ENCODE results near the gene ZNF385A. TPM values are rescaled to one million over a fixed set of nuclear protein-coding genes. Genes with fewer than 3 reads are reported as not detected.

Gene ZNF385A
- total and polyA plus RNA-seq, 9 of the 15 experiments (the other 6 are each of a cell fraction or from before 2014, with no cell fraction given) = 1.0 to 111 (median 7.7) TPM

GRCh38 chr12:54419088-54419887, 34.8 kb upstream of the ZNF385A start, which contains the start of gene ITGA5 (continued):
- TF ChIP-seq CHD1 (IDR thresholded peaks at IDR 0.05; ENCODE audit: low read length) = peak; percentile 14
- TF ChIP-seq HDAC1 (IDR thresholded peaks at IDR 0.05) = 0 out of 4 replicates have a peak, but pooled peaks of 1 of the 2 experiments have one; percentile 22
- no peak for TF ChIP-seq CGGBP1 (CRISPR knock-in tag; IDR thresholded peaks at IDR 0.05)
- peak; percentile 15; the same call in 1 of the 2 replicates for TF ChIP-seq MYC (IDR thresholded peaks at IDR 0.05; ENCODE audit: low read depth, low read length)
- no peak for TF ChIP-seq MYC (CRISPR knock-in tag; IDR thresholded peaks at IDR 0.05; ENCODE audit: borderline replicate concordance, low read depth)
- peak; percentile 92 for TF ChIP-seq JUND (IDR thresholded peaks at IDR 0.05; ENCODE audit: borderline replicate concordance, low read depth, low read length)
- TF ChIP-seq JUND (tag; IDR thresholded peaks at IDR 0.05; ENCODE audit: borderline replicate concordance, low read depth, low read length) = peak; percentile 81; the same call in 1 of the 3 replicates
- TF ChIP-seq RBM39 (optimal IDR thresholded peaks at IDR 0.05; ENCODE audit: low read depth, low read length) = no peak
- peak; percentile 68; the same call in 1 of the 2 replicates for TF ChIP-seq ATF7 (IDR thresholded peaks at IDR 0.05)
- TF ChIP-seq NR2C2 (CRISPR knock-in tag; IDR thresholded peaks at IDR 0.05) = no peak
- TF ChIP-seq NR2C2 (tag; IDR thresholded peaks at IDR 0.05) = 0 out of 2 replicates have a peak, but pooled peaks have one; percentile 19
- TF ChIP-seq VEZF1 (CRISPR knock-in tag; IDR thresholded peaks at IDR 0.05) = peak; percentile 99
- TF ChIP-seq ZNF639 (CRISPR knock-in tag; conservative IDR thresholded peaks at IDR 0.05 in 1 of 2, IDR thresholded peaks at IDR 0.05 in 1 of 2) = 0 out of 4 replicates have a peak, but pooled peaks of 1 of the 2 experiments have one; percentile 27
- TF ChIP-seq CBX8 (IDR thresholded peaks at IDR 0.05; ENCODE audit: borderline replicate concordance, extremely low read depth, low read depth, low read length, poor library complexity, severe bottlenecking) = no peak
- no peak for TF ChIP-seq CTCFL (IDR thresholded peaks at IDR 0.05; ENCODE audit: borderline replicate concordance, insufficient read depth, low read depth, low read length, poor library complexity, severe bottlenecking)
- no peak for TF ChIP-seq RAD21 (CRISPR knock-in tag; conservative IDR thresholded peaks at IDR 0.05 in 1 of 2, IDR thresholded peaks at IDR 0.05 in 1 of 2)
- TF ChIP-seq ZNF77 (CRISPR knock-in tag; IDR thresholded peaks at IDR 0.05) = no peak
- no peak for TF ChIP-seq ZNF830 (CRISPR knock-in tag; IDR thresholded peaks at IDR 0.05)
- no peak for TF ChIP-seq E2F3 (CRISPR knock-in tag; IDR thresholded peaks at IDR 0.05)
- TF ChIP-seq NR2C1 (IDR thresholded peaks at IDR 0.05) = no peak
- no peak for TF ChIP-seq NR2C1 (tag; IDR thresholded peaks at IDR 0.05)
